Tibial nerve (tissue), 4 donors: ENCODE results near the gene CLIP1. TPM values are rescaled to one million over a fixed set of nuclear protein-coding genes. Genes with fewer than 3 reads are reported as not detected.
"Not testable (repeated sequence)": the region's sequence is repeated elsewhere in the genome, so short reads cannot be mapped to it uniquely, and the experiment has no call there.

Experiments
- DNase-seq, 2 donors: peaks; one replicate each; pipeline ENCODE4 v3.0.0-alpha.2; 2019; ENCODE audit warnings: low spot score in 2 of 2
- H3K27ac ChIP-seq, 4 donors: fragments of 200-600 bp; sonication (generic) in 3 of 4; one replicate each; pipeline ENCODE4 v1.5.1; 2017 to 2019; ENCODE audit warnings: mild to moderate bottlenecking in 1 of 4
- H3K27me3 ChIP-seq, 2 donors: fragments of 200-600 bp; sonication (generic) in 1 of 2; one replicate each; pipeline versions ENCODE4 v1.5.1 to v1.6.0; 2017 to 2019
- H3K36me3 ChIP-seq, 3 donors: fragments of 200-600 bp; sonication (generic); one replicate each; pipeline ENCODE4 v1.5.1; 2018 to 2019
- H3K4me1 ChIP-seq, 4 donors: fragments of 200-600 bp; sonication (generic) in 3 of 4; one replicate each; pipeline ENCODE4 v1.5.1; 2017 to 2019
- H3K4me3 ChIP-seq, 4 donors: fragments of 200-600 bp; sonication (generic) in 3 of 4; one replicate each; pipeline ENCODE4 v1.5.1; 2017 to 2019; ENCODE audit warnings: mild to moderate bottlenecking in 1 of 4, moderate library complexity in 1 of 4
- H3K9me3 ChIP-seq, 4 donors: fragments of 200-600 bp; sonication (generic) in 3 of 4; one replicate each; pipeline ENCODE4 v1.5.1; 2017 to 2019
- CTCF ChIP-seq, 5 experiments: fragments of 200-600 bp in 3 of 5; fragments of 450-650 bp in 2 of 5; sonication (generic) in 3 of 5; IDR thresholded peaks; one replicate each; pipeline ENCODE4 v1.5.1; 2016 to 2019; ENCODE audit warnings: antibody characterized with exemption in 5 of 5, mild to moderate bottlenecking in 3 of 5, moderate library complexity in 2 of 5
- EP300 ChIP-seq, 2 donors: sonication (generic); formaldehyde crosslinking; IDR thresholded peaks; one replicate each; pipeline ENCODE4 v1.6.1; 2017; ENCODE audit warnings: antibody characterized with exemption in 2 of 2, mild to moderate bottlenecking in 1 of 2
- POLR2A ChIP-seq, 2 donors: fragments of 450-650 bp; IDR thresholded peaks; one replicate each; pipeline ENCODE4 v1.6.1; 2017; ENCODE audit warnings: antibody characterized with exemption in 2 of 2, mild to moderate bottlenecking in 2 of 2, moderate library complexity in 2 of 2
- WGBS, 2 donors: methylation state at CpG; one replicate each; pipeline ENCODE4 v1.1.5; 2018; 5-methylcytosine and 5-hydroxymethylcytosine counted together
- total RNA-seq, 4 donors: library from RNA; depleted of rRNA; stranded (reverse); fragments of >200 nt; gene quantifications; one replicate each; pipeline ENCODE4 v1.1.0, GENCODE V29; 2016

The CLIP1 gene
- total RNA-seq, 4 donors from 2014 or later, result 89.2 to 105 (median 90.9) TPM

- TF ChIP-seq EP300 (IDR thresholded peaks at IDR 0.05), result no peak
- TF ChIP-seq POLR2A (IDR thresholded peaks at IDR 0.05), result no peak
- no peak for TF ChIP-seq CTCF (IDR thresholded peaks at IDR 0.05)
- Histone ChIP-seq H3K27me3 (no peaks in the 10 kb centered on the region), H3K36me3 (peaks cover 0 to 33% (median 14%) of the 10 kb centered on the region in 3 donors), H3K4me3 (peak overlapping the region; percentile 62 to 97 (median 82)), H3K9me3 (no peaks in the 10 kb centered on the region), H3K27ac (peak overlapping the region; percentile 43 to 92 (median 86)), H3K4me1 (peaks cover 0 to 29% (median 7%) of the 10 kb centered on the region in 4 donors)
- 2 to 3% methylated on average over 5 to 12 of the region's 17 CpGs for WGBS, 2 donors
- DNase-seq, result peak in 1 of 2 donors; percentile 6
Measured at GRCh38 chr12:122265886-122266229, 156.6 kb downstream of the CLIP1 start.

GRCh38 chr12:122265476-122265875 is 157.0 kb downstream of the CLIP1 start:
- H3K4me1 ChIP-seq, result peaks cover 0 to 29% (median 7%) of the 10 kb centered on the region in 4 donors
- no peaks in the 10 kb centered on the region for H3K9me3 ChIP-seq
- H3K36me3 ChIP-seq, result peaks cover 0 to 34% (median 14%) of the 10 kb centered on the region in 3 donors
- peak overlapping the region; percentile 62 to 97 (median 82) for H3K4me3 ChIP-seq
- no peak for DNase-seq
- H3K27ac ChIP-seq, result peak overlapping the region; percentile 43 to 92 (median 86)
- no peaks in the 10 kb centered on the region for H3K27me3 ChIP-seq
- 25 to 43% methylated on average over 1 of the region's 1 CpG for WGBS, 2 donors
- TF ChIP-seq POLR2A (IDR thresholded peaks at IDR 0.05), result no peak
- TF ChIP-seq EP300 (IDR thresholded peaks at IDR 0.05), result no peak
- no peak for TF ChIP-seq CTCF (IDR thresholded peaks at IDR 0.05)

- 85 to 90% methylated on average over 14 of the region's 14 CpGs for WGBS, 2 donors
- Histone ChIP-seq H3K36me3 (peaks cover 0 to 81% (median 16%) of the 10 kb centered on the region in 3 donors), H3K4me1 (peaks cover 0 to 18% (median 4%) of the 10 kb centered on the region in 4 donors)
Measured at GRCh38 chr12:122260735-122261134, 161.7 kb downstream of the CLIP1 start.

GRCh38 chr12:122258939-122259338 is 163.5 kb downstream of the CLIP1 start:
- peaks cover 0 to 89% (median 16%) of the 10 kb centered on the region in 3 donors for H3K36me3 ChIP-seq
- DNase-seq, result not testable (repeated sequence)

More at GRCh38 chr12:122260735-122261134, 161.7 kb downstream of the CLIP1 start:
- DNase-seq, H3K27ac ChIP-seq, H3K4me3 ChIP-seq, H3K9me3 ChIP-seq, H3K27me3 ChIP-seq: not testable (repeated sequence)

GRCh38 chr12:122258462-122258861 is 164.0 kb downstream of the CLIP1 start:
- DNase-seq, H3K4me1 ChIP-seq, H3K9me3 ChIP-seq, H3K27me3 ChIP-seq, H3K27ac ChIP-seq, H3K4me3 ChIP-seq: not testable (repeated sequence)
- WGBS, 2 donors, result 93 to 94% methylated on average over 4 of the region's 4 CpGs
- H3K36me3 ChIP-seq, result peaks cover 0 to 85% (median 16%) of the 10 kb centered on the region in 3 donors

More at GRCh38 chr12:122258939-122259338, 163.5 kb downstream of the CLIP1 start:
- H3K4me1 ChIP-seq, H3K4me3 ChIP-seq, H3K9me3 ChIP-seq, H3K27ac ChIP-seq, H3K27me3 ChIP-seq: not testable (repeated sequence)
- 88 to 94% methylated on average over 4 of the region's 4 CpGs for WGBS, 2 donors

- no peaks in the 10 kb centered on the region for H3K4me1 ChIP-seq
- DNase-seq, result no peak
- TF ChIP-seq POLR2A (IDR thresholded peaks at IDR 0.05) (no peak), EP300 (IDR thresholded peaks at IDR 0.05) (no peak), CTCF (IDR thresholded peaks at IDR 0.05) (no peak)
- H3K4me3 ChIP-seq, result no peak overlapping the region
- no peak overlapping the region for H3K27ac ChIP-seq
- peaks cover 0 to 68% (median 8%) of the 10 kb centered on the region in 3 donors for H3K36me3 ChIP-seq
- H3K9me3 ChIP-seq, result no peaks in the 10 kb centered on the region
- no peaks in the 10 kb centered on the region for H3K27me3 ChIP-seq
- WGBS, 2 donors, result 96 to 97% methylated on average over 8 of the region's 8 CpGs
Measured at GRCh38 chr12:122250536-122250935, 171.9 kb downstream of the CLIP1 start.

GRCh38 chr12:122250047-122250446 is 172.4 kb downstream of the CLIP1 start:
- WGBS, 2 donors, result 97% methylated on average over 6 of the region's 6 CpGs

More at GRCh38 chr12:122250047-122250446, 172.4 kb downstream of the CLIP1 start:
- no peak for DNase-seq
- no peaks in the 10 kb centered on the region for H3K9me3 ChIP-seq
- no peak overlapping the region for H3K4me3 ChIP-seq
- H3K36me3 ChIP-seq, result peaks cover 0 to 70% (median 8%) of the 10 kb centered on the region in 3 donors
- TF ChIP-seq CTCF (IDR thresholded peaks at IDR 0.05), result no peak
- TF ChIP-seq EP300 (IDR thresholded peaks at IDR 0.05), result no peak
- TF ChIP-seq POLR2A (IDR thresholded peaks at IDR 0.05), result no peak
- H3K27me3 ChIP-seq, result no peaks in the 10 kb centered on the region
- no peak overlapping the region for H3K27ac ChIP-seq
- no peaks in the 10 kb centered on the region for H3K4me1 ChIP-seq
